Panc1 (cell line): ENCODE results near the gene CCSAP. TPM values are rescaled to one million over a fixed set of nuclear protein-coding genes. Genes with fewer than 3 reads are reported as not detected.

Source experiments
- ATAC-seq: fragments of 200-7000 bp; cut with Tn5 transposase; 2 replicates; pipeline ENCODE4 v1.9.1; 2020; ENCODE audit warnings: mild to moderate bottlenecking, moderate library complexity
- BruUV-seq: library from RNA; stranded (reverse); fragments of 400-500 nt; replicated peaks from 2 replicates; lab custom pipeline; 2021; lab: Mats Ljungman, UMichigan
- CTCF ChIA-PET: fragments of 300-600 bp; sonication (Branson Sonifier 250); formaldehyde crosslinking; loops from one replicate; lab custom pipeline; 2022; ENCODE audit warnings: antibody characterized with exemption; lab: Charles Lee
- POLR2A ChIA-PET: fragments of 300-600 bp; sonication (Branson Sonifier 250); formaldehyde crosslinking; loops from one replicate; lab custom pipeline; 2022; ENCODE audit warnings: antibody characterized with exemption; lab: Charles Lee
- DNase-seq: peaks from one replicate; pipeline ENCODE4 v3.0.0-alpha.2; 2010; ENCODE audit warnings: low read depth, low spot score
- H3K27ac ChIP-seq: 2 replicates; pipeline ENCODE4 v1.5.1; 2011; ENCODE audit warnings: mild to moderate bottlenecking, low read length, inconsistent platforms
- H3K27me3 ChIP-seq: fragments of 200-500 bp; sonication (Bioruptor generic); 2 replicates; pipeline ENCODE4 v1.6.0; 2014; ENCODE audit warnings: low read length, inconsistent platforms; ENCODE audit not compliant: control insufficient read depth, insufficient read depth
- H3K36me3 ChIP-seq: fragments of 200-500 bp; sonication (Bioruptor generic); 2 replicates; pipeline ENCODE4 v1.5.1; 2014; ENCODE audit warnings: inconsistent platforms, mild to moderate bottlenecking, low read length, moderate library complexity; ENCODE audit not compliant: control insufficient read depth, insufficient read depth
- H3K4me1 ChIP-seq: 2 replicates; pipeline ENCODE4 v1.5.1; 2011; ENCODE audit warnings: inconsistent platforms, mild to moderate bottlenecking, low read length, moderate library complexity; ENCODE audit not compliant: control insufficient read depth, insufficient read depth
- H3K4me3 ChIP-seq, 2 experiments: 2 replicates each; pipeline ENCODE4 v1.5.1; 2011 to 2012; ENCODE audit warnings: low read depth in 2 of 2, low read length in 2 of 2, mild to moderate bottlenecking in 2 of 2, inconsistent platforms in 1 of 2, moderate library complexity in 1 of 2
- H3K9me3 ChIP-seq: fragments of 200-500 bp; sonication (Bioruptor generic); 2 replicates; pipeline ENCODE4 v1.5.1; 2014; ENCODE audit warnings: low read depth, mild to moderate bottlenecking, inconsistent platforms, low read length, moderate library complexity; ENCODE audit not compliant: control insufficient read depth, insufficient read depth
- POLR2AphosphoS5 ChIP-seq: IDR thresholded peaks from 2 replicates; pipeline ENCODE4 v1.6.1; 2012; ENCODE audit warnings: mild to moderate bottlenecking, low read depth, low read length, moderate library complexity
- SIN3A ChIP-seq: IDR thresholded peaks from 2 replicates; pipeline ENCODE4 v1.6.1; 2012; ENCODE audit warnings: low read depth, mild to moderate bottlenecking, low read length, moderate library complexity, borderline replicate concordance; ENCODE audit not compliant: insufficient read depth
- TCF7L2 ChIP-seq: IDR thresholded peaks from 2 replicates; pipeline ENCODE4 v1.6.1; 2011; ENCODE audit warnings: mild to moderate bottlenecking, low read depth, low read length, inconsistent platforms
- in situ Hi-C: cut with HindIII; loops from 2 replicates; pipeline ENCODE4 v1.10.0; 2016; ENCODE audit warnings: low sequenced_read_pairs, low pct_unique_long_range_greater_than_20kb
- intact Hi-C: fragments of 100-400 bp; cut with micrococcal nuclease; formaldehyde crosslinking; loops from one replicate; pipeline ENCODE4 v1.10.0; 2022; ENCODE audit not compliant: unreplicated experiment
- total RNA-seq: library from RNA; stranded (reverse); gene quantifications from one replicate; pipeline ENCODE4 v1.2.1, GENCODE V29; 2021; ENCODE audit not compliant: unreplicated experiment
- TF ChIP-seq, protein P1 (sequence below): fragments of 450-650 bp; IDR thresholded peaks from 2 replicates; pipeline ENCODE4 v1.5.1; 2017; ENCODE audit warnings: mild to moderate bottlenecking
- TF ChIP-seq, protein P2 (sequence below), 2 experiments: IDR thresholded peaks; 2 replicates each; pipeline ENCODE4 v1.6.1; 2011 to 2012; ENCODE audit warnings: low read depth in 2 of 2, control low read depth in 1 of 2, low read length in 1 of 2, mild to moderate bottlenecking in 1 of 2, moderate library complexity in 1 of 2; ENCODE audit not compliant: insufficient read depth in 1 of 2

The CCSAP gene
- total RNA-seq, 1 experiment from 2014 or later, result 11.6 TPM

DNA sequence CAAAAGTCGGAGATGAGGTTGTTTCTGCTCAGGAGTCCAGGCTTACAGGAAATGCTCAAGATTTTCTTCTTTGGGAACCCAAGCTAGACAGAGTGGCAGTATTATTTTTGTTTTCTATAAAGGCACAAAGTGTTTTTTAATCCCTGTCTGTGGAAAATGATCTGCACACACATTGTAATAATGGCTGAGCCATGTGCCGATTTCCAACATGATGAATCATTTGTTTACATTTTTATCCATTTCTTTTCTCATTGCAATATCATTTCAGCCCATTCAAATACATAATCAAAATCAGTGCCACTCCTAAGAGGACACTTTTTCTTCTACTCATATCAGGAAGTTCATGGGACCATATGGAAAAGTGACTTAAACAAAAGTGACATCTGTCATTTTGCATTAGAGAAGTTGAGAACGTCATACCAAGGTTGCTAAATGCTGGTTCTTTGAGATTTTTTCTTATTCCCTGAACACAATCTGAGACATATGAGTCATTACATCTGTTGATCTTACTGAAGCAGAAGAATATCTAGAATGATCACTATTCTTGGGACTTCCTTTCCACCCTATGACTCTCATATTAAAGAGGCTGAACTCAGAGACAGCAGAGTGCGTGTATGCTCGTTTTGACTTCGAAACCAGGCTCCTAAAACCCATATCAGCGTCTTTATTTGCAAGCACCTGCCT is 46.2 kb upstream of the CCSAP start:
- H3K27ac ChIP-seq, result no peak overlapping the region
- ChIA-PET CTCF (no interaction called here), POLR2A (interaction anchor here (0.9 kb wide), 1 partner anchor 17 kb away, joined by 3 read pairs; no protein-coding TSS in a partner anchor)
- intact Hi-C loops (no loop called here), in situ Hi-C loops (no loop called here)
- no peaks in the 10 kb centered on the region for H3K36me3 ChIP-seq
- ATAC-seq, result no peak
- no peaks in the 10 kb centered on the region for H3K9me3 ChIP-seq
- no TSS peak for BruUV-seq
- TF ChIP-seq TCF7L2, result no peak
- TF ChIP-seq, protein P1, sequence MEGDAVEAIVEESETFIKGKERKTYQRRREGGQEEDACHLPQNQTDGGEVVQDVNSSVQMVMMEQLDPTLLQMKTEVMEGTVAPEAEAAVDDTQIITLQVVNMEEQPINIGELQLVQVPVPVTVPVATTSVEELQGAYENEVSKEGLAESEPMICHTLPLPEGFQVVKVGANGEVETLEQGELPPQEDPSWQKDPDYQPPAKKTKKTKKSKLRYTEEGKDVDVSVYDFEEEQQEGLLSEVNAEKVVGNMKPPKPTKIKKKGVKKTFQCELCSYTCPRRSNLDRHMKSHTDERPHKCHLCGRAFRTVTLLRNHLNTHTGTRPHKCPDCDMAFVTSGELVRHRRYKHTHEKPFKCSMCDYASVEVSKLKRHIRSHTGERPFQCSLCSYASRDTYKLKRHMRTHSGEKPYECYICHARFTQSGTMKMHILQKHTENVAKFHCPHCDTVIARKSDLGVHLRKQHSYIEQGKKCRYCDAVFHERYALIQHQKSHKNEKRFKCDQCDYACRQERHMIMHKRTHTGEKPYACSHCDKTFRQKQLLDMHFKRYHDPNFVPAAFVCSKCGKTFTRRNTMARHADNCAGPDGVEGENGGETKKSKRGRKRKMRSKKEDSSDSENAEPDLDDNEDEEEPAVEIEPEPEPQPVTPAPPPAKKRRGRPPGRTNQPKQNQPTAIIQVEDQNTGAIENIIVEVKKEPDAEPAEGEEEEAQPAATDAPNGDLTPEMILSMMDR, result no peak
- TF ChIP-seq, protein P2, sequence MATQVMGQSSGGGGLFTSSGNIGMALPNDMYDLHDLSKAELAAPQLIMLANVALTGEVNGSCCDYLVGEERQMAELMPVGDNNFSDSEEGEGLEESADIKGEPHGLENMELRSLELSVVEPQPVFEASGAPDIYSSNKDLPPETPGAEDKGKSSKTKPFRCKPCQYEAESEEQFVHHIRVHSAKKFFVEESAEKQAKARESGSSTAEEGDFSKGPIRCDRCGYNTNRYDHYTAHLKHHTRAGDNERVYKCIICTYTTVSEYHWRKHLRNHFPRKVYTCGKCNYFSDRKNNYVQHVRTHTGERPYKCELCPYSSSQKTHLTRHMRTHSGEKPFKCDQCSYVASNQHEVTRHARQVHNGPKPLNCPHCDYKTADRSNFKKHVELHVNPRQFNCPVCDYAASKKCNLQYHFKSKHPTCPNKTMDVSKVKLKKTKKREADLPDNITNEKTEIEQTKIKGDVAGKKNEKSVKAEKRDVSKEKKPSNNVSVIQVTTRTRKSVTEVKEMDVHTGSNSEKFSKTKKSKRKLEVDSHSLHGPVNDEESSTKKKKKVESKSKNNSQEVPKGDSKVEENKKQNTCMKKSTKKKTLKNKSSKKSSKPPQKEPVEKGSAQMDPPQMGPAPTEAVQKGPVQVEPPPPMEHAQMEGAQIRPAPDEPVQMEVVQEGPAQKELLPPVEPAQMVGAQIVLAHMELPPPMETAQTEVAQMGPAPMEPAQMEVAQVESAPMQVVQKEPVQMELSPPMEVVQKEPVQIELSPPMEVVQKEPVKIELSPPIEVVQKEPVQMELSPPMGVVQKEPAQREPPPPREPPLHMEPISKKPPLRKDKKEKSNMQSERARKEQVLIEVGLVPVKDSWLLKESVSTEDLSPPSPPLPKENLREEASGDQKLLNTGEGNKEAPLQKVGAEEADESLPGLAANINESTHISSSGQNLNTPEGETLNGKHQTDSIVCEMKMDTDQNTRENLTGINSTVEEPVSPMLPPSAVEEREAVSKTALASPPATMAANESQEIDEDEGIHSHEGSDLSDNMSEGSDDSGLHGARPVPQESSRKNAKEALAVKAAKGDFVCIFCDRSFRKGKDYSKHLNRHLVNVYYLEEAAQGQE (IDR thresholded peaks at IDR 0.05; ENCODE audit: insufficient read depth in 1 of 2, low read depth in 2 of 2, low read length in 1 of 2), result no peak
- TF ChIP-seq SIN3A, result no peak
- no peak for TF ChIP-seq POLR2AphosphoS5
- DNase-seq, result peak; percentile 18
- H3K27me3 ChIP-seq, result no peaks in the 10 kb centered on the region
- H3K4me1 ChIP-seq, result peaks cover 5% of the 10 kb centered on the region; the same call in 1 of the 2 replicates
- H3K4me3 ChIP-seq, result no peak overlapping the region

DNA sequence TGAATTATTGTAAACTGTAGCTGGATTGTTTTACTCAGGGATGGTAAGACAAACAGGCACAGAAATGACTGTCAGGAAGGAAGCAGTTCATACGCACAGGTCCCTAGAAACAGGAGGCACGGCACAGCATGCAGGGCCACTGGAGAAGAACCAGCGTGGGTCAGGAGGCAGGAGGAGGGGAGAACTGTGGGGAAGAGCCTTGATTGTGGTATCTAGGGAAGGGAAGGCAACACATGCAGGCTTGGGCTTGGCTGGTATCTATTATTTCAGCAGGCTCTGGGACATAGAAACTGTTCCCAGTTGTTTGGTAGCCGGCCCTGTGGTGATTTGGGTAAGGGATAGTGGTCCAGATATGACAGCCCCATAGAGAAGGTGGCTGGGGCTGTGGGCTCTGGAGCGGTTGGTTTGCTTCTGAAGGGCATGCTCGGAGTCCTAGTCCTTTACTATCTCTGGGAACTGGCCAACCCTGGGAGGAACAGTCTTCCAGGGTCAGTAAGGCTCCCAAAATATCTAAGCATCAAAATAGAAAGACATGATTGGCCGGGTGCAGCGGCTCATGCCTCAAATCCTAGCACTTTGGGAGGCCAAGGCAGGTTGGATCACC is 43.1 kb upstream of the CCSAP start:
- in situ Hi-C loops, result no loop called here
- ChIA-PET CTCF (no interaction called here), POLR2A (no interaction called here)
- Histone ChIP-seq H3K9me3 (no peaks in the 10 kb centered on the region), H3K27ac (no peak overlapping the region), H3K27me3 (no peaks in the 10 kb centered on the region), H3K4me1 (peaks cover 5% of the 10 kb centered on the region; the same call in 1 of the 2 replicates), H3K4me3 (no peak overlapping the region), H3K36me3 (no peaks in the 10 kb centered on the region)
- ATAC-seq (peak; percentile 39; the same call in 1 of the 2 replicates), DNase-seq (no peak)
- intact Hi-C loops, result no loop called here
- TF ChIP-seq, protein P1, result no peak
- no peak for TF ChIP-seq TCF7L2
- BruUV-seq, result no TSS peak
